Right atrium auricular region (tissue), 2 donors: Measurements from ENCODE around the gene SLC22A16. TPM values are rescaled to one million over a fixed set of nuclear protein-coding genes. Genes with fewer than 3 reads are reported as not detected.
"Not testable (repeated sequence)": the region's sequence is repeated elsewhere in the genome, so short reads cannot be mapped to it uniquely, and the experiment has no call there.

Experiments used
- DNase-seq: peaks from one replicate; pipeline ENCODE4 v3.0.0-alpha.2; 2019; ENCODE audit warnings: low spot score
- H3K27ac ChIP-seq, 2 donors: fragments of 200-600 bp; sonication (generic); 1 replicate in 1 of 2; 2 replicates in 1 of 2; pipeline ENCODE4 v1.5.1; 2016 to 2019
- H3K27me3 ChIP-seq, 2 donors: fragments of 200-600 bp; sonication (generic); one replicate each; pipeline versions ENCODE4 v1.5.1 to v1.6.0; 2017 to 2019
- H3K36me3 ChIP-seq: fragments of 200-600 bp; sonication (generic); one replicate; pipeline ENCODE4 v1.5.1; 2016
- H3K4me1 ChIP-seq, 2 donors: fragments of 200-600 bp; sonication (generic); one replicate each; pipeline versions ENCODE4 v1.5.1 to v1.6.0; 2017 to 2019
- H3K4me3 ChIP-seq, 2 donors: fragments of 200-600 bp; sonication (generic); 1 replicate in 1 of 2; 2 replicates in 1 of 2; pipeline ENCODE4 v1.5.1; 2017 to 2019; ENCODE audit warnings: mild to moderate bottlenecking in 1 of 2, moderate library complexity in 1 of 2
- H3K9me3 ChIP-seq, 2 donors: fragments of 200-600 bp; sonication (generic); one replicate each; pipeline ENCODE4 v1.5.1; 2019
- CTCF ChIP-seq, 2 donors: fragments of 200-600 bp; sonication (generic); IDR thresholded peaks; one replicate each; pipeline ENCODE4 v1.5.1; 2019; ENCODE audit warnings: antibody characterized with exemption in 2 of 2
- total RNA-seq, 2 donors: library from RNA; depleted of rRNA; stranded (reverse); fragments of >200 nt; gene quantifications; one replicate each; pipeline ENCODE4 v1.1.0, GENCODE V29; 2016

SLC22A16 gene
- total RNA-seq, 2 donors from 2014 or later = not detected

GRCh38 chr6:110492584-110492983 lies 16.2 kb upstream of the SLC22A16 start:
- H3K9me3 ChIP-seq = no peaks in the 10 kb centered on the region
- no peaks in the 10 kb centered on the region for H3K27me3 ChIP-seq
- H3K4me1 ChIP-seq = no peaks in the 10 kb centered on the region
- H3K4me3 ChIP-seq = no peak overlapping the region
- TF ChIP-seq CTCF (IDR thresholded peaks at IDR 0.05) = no peak
- no peaks in the 10 kb centered on the region for H3K36me3 ChIP-seq
- no peak overlapping the region for H3K27ac ChIP-seq
- DNase-seq = no peak

- no peaks in the 10 kb centered on the region for H3K9me3 ChIP-seq
Observed at GRCh38 chr6:110491644-110492317, 15.4 kb upstream of the SLC22A16 start.

GRCh38 chr6:110491299-110491643 lies 14.9 kb upstream of the SLC22A16 start:
- Histone ChIP-seq H3K4me1 (no peaks in the 10 kb centered on the region), H3K27ac (no peak overlapping the region), H3K36me3 (no peaks in the 10 kb centered on the region), H3K4me3 (no peak overlapping the region), H3K27me3 (no peaks in the 10 kb centered on the region), H3K9me3 (no peaks in the 10 kb centered on the region)
- DNase-seq = no peak
- no peak for TF ChIP-seq CTCF (IDR thresholded peaks at IDR 0.05)

More at GRCh38 chr6:110491644-110492317, 15.4 kb upstream of the SLC22A16 start:
- no peak for DNase-seq
- H3K4me3 ChIP-seq = no peak overlapping the region
- no peaks in the 10 kb centered on the region for H3K36me3 ChIP-seq
- no peak overlapping the region for H3K27ac ChIP-seq
- no peak for TF ChIP-seq CTCF (IDR thresholded peaks at IDR 0.05)
- H3K4me1 ChIP-seq = no peaks in the 10 kb centered on the region
- no peaks in the 10 kb centered on the region for H3K27me3 ChIP-seq

- no peaks in the 10 kb centered on the region for H3K27me3 ChIP-seq
- no peak overlapping the region for H3K4me3 ChIP-seq
- H3K4me1 ChIP-seq = no peaks in the 10 kb centered on the region
- TF ChIP-seq CTCF (IDR thresholded peaks at IDR 0.05) = no peak
- H3K27ac ChIP-seq = no peak overlapping the region
- H3K9me3 ChIP-seq = no peaks in the 10 kb centered on the region
- no peaks in the 10 kb centered on the region for H3K36me3 ChIP-seq
- no peak for DNase-seq
Observed at GRCh38 chr6:110490110-110490509, 13.7 kb upstream of the SLC22A16 start.

DNA sequence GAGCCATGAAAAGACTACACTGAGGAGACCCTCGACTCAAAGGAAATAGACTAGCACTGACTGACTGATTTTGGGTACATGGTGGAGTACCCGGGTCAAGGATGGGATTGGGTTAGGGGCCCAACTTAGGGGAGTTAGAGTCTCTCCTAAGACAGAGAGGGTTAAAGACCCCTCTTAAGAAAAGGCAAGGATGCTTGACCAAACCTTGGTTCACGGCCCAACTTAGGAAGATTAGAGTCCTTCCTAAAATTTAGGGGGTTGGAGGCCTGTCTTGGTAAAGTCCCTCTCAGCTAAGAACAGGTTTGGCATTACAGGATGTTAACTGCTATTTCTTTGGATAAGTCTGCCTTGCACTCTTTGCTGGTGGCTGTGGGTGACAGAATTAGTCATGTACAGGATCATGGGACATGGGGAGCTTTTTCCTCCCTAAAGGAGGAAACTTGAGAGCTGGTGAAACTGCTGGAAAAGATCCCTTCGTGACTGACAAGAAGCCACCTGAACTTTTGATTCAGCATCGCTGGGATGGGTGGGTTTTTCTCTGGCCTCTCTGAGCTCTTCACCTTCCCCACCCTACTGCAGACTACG lies 12.3 kb upstream of the SLC22A16 start:
- H3K4me1 ChIP-seq = no peaks in the 10 kb centered on the region
- no peaks in the 10 kb centered on the region for H3K9me3 ChIP-seq
- DNase-seq = no peak
- no peak for TF ChIP-seq CTCF (IDR thresholded peaks at IDR 0.05)
- no peaks in the 10 kb centered on the region for H3K36me3 ChIP-seq
- no peaks in the 10 kb centered on the region for H3K27me3 ChIP-seq
- H3K4me3 ChIP-seq = no peak overlapping the region
- no peak overlapping the region for H3K27ac ChIP-seq

- H3K27ac ChIP-seq, H3K9me3 ChIP-seq, H3K4me3 ChIP-seq, H3K36me3 ChIP-seq, DNase-seq, H3K4me1 ChIP-seq, H3K27me3 ChIP-seq: not testable (repeated sequence)
Observed at GRCh38 chr6:110487968-110488381, 11.6 kb upstream of the SLC22A16 start.
